Choroid plexus epithelial cell (primary cell): ENCODE data around the gene TH.

Experiments
- DNase-seq: peaks from one replicate; pipeline ENCODE4 v3.0.0-alpha.2; 2010; ENCODE audit warnings: low read depth
- H3K4me3 ChIP-seq: 2 replicates; pipeline ENCODE4 v1.5.1; 2011; ENCODE audit warnings: low read depth, mild to moderate bottlenecking, control low read depth, low read length, moderate library complexity
- CTCF ChIP-seq: conservative IDR thresholded peaks from 2 replicates; pipeline ENCODE4 v1.5.1; 2011; ENCODE audit warnings: low read depth, mild to moderate bottlenecking, control low read depth, inconsistent platforms, low read length, moderate library complexity

TH gene

GRCh38 chr11:2216400-2217064 lies 44.9 kb upstream of the TH start:
- no peak for DNase-seq
- no peak for TF ChIP-seq CTCF
- H3K4me3 ChIP-seq, result no peak overlapping the region

GRCh38 chr11:2215561-2216399 lies 44.2 kb upstream of the TH start:
- no peak for DNase-seq
- TF ChIP-seq CTCF, result no peak
- no peak overlapping the region for H3K4me3 ChIP-seq

- DNase-seq, result no peak
- no peak overlapping the region for H3K4me3 ChIP-seq
- no peak for TF ChIP-seq CTCF
Measured at GRCh38 chr11:2215230-2215560, 43.6 kb upstream of the TH start.

DNA sequence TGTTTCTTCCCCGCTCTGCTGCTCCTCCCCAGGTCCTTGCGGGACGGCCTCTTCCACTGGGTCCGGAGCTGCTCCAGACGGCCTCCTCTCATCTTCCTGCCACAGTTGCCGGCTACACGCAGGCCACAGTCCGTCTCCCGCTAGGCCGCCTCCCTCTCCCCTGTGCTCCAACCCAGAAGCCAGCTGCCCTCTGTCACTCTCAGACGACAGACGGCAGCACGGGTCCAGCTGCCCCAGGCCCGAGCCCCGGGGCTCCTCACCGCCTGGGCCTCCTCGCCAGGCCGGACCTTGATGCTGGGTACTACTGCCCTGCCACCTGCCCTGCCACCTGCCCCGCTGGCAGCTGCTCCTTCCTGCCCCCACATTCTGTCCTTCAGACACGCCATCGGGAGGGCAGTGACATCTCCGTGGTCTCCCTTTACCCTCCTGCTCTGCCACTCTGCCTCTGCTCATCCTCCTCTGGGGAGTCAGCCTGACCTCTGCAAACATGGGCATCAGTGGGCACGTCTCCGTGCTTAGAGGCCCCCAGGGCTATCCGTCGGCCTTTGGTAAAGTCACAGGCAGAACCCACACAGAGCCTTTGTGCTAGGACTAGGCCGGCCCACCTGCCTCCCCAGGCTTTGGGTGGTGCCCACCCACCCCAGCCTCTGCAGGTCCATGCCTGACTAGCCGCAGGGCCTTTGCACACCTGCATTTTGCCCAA lies 43.1 kb upstream of the TH start:
- no peak for TF ChIP-seq CTCF
- H3K4me3 ChIP-seq, result no peak overlapping the region
- DNase-seq, result no peak

- no peak overlapping the region for H3K4me3 ChIP-seq
- no peak for DNase-seq
- no peak for TF ChIP-seq CTCF
Measured at GRCh38 chr11:2213890-2214526, 42.4 kb upstream of the TH start.

GRCh38 chr11:2213384-2213842 lies 41.8 kb upstream of the TH start:
- no peak for TF ChIP-seq CTCF
- DNase-seq, result no peak
- no peak overlapping the region for H3K4me3 ChIP-seq
